ENCODE results near the gene PTH1R.

PTH1R gene

GRCh38 chr3:46901061-46901460 is 23.5 kb downstream of the PTH1R start:
- peaks cover 19 to 28% (median 23%) of the 10 kb centered on the region in 11 experiments for H3K27me3 ChIP-seq
- no peak overlapping the region for H3K4me2 ChIP-seq
- no peaks in the 10 kb centered on the region for H3K9me3 ChIP-seq (replicated peaks in 1 of 11)
- H3K4me3 ChIP-seq, result no peak overlapping the region
- no peak overlapping the region for H3K27ac ChIP-seq
- H3K4me1 ChIP-seq, result peaks cover 29 to 54% (median 34%) of the 10 kb centered on the region in 10 experiments
- TF ChIP-seq Cebpa-rat (IDR thresholded peaks at IDR 0.05), result no peak
- H3K36me3 ChIP-seq, result no peaks in the 10 kb centered on the region
- H3K9ac ChIP-seq, result no peak overlapping the region
- peaks cover 0 to 9% (median 0%) of the 10 kb centered on the region in 11 experiments; a peak in 5 of 22 replicates for H4K20me1 ChIP-seq

GRCh38 chr3:46901591-46902187 is 24.2 kb downstream of the PTH1R start:
- H3K4me3 ChIP-seq, result no peak overlapping the region
- TF ChIP-seq Cebpa-rat (IDR thresholded peaks at IDR 0.05), result no peak
- H3K36me3 ChIP-seq, result no peaks in the 10 kb centered on the region
- no peak overlapping the region for H3K9ac ChIP-seq
- H3K4me1 ChIP-seq, result peaks cover 25 to 48% (median 34%) of the 10 kb centered on the region in 10 experiments
- H3K27me3 ChIP-seq, result peaks cover 19 to 28% (median 21%) of the 10 kb centered on the region in 11 experiments
- H3K27ac ChIP-seq, result no peak overlapping the region
- peaks cover 0 to 9% (median 0%) of the 10 kb centered on the region in 11 experiments; a peak in 4 of 22 replicates for H4K20me1 ChIP-seq
- H3K9me3 ChIP-seq (replicated peaks in 1 of 11), result no peaks in the 10 kb centered on the region
- H3K4me2 ChIP-seq, result peak overlapping the region in 2 of 11 experiments; percentile 84 to 91; a peak in 1 of 22 replicates

DNA sequence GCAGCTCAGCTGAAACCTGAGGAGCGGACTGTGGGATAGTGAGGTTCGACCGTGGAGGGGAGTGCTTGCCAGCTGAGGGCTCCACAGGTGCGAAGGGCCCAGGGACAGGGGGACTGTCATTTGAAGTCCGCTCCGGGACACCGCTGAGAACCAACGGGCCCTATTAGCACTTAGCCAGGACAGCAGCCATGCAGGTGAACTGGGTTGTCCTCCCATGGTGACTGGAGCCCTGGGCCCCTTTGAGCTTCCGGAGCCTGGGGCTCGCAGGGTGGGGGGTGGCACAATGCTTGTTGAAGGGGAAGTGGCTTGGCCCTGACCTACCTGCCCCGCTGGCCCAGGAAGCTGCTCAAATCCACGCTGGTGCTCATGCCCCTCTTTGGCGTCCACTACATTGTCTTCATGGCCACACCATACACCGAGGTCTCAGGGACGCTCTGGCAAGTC is 24.7 kb downstream of the PTH1R start:
- Histone ChIP-seq H3K4me1 (peaks cover 25 to 48% (median 34%) of the 10 kb centered on the region in 10 experiments), H3K27me3 (peaks cover 19 to 28% (median 21%) of the 10 kb centered on the region in 11 experiments), H4K20me1 (peaks cover 0 to 9% (median 0%) of the 10 kb centered on the region in 11 experiments; a peak in 2 of 22 replicates), H3K9me3 (replicated peaks in 1 of 11) (no peaks in the 10 kb centered on the region), H3K36me3 (no peaks in the 10 kb centered on the region), H3K4me3 (no peak overlapping the region), H3K9ac (no peak overlapping the region), H3K27ac (no peak overlapping the region), H3K4me2 (peak overlapping the region in 4 of 11 experiments; percentile 82 to 91 (median 88); a peak in 4 of 22 replicates)
- no peak for TF ChIP-seq Cebpa-rat (IDR thresholded peaks at IDR 0.05)

GRCh38 chr3:46903341-46904302 is 26.1 kb downstream of the PTH1R start:
- Histone ChIP-seq H3K9ac (peak overlapping the region in 5 of 11 experiments; percentile 4 to 42 (median 15); a peak in 6 of 22 replicates), H3K4me2 (peak overlapping the region; percentile 65 to 91 (median 82))
- TF ChIP-seq Cebpa-rat (IDR thresholded peaks at IDR 0.05), result no peak

DNA sequence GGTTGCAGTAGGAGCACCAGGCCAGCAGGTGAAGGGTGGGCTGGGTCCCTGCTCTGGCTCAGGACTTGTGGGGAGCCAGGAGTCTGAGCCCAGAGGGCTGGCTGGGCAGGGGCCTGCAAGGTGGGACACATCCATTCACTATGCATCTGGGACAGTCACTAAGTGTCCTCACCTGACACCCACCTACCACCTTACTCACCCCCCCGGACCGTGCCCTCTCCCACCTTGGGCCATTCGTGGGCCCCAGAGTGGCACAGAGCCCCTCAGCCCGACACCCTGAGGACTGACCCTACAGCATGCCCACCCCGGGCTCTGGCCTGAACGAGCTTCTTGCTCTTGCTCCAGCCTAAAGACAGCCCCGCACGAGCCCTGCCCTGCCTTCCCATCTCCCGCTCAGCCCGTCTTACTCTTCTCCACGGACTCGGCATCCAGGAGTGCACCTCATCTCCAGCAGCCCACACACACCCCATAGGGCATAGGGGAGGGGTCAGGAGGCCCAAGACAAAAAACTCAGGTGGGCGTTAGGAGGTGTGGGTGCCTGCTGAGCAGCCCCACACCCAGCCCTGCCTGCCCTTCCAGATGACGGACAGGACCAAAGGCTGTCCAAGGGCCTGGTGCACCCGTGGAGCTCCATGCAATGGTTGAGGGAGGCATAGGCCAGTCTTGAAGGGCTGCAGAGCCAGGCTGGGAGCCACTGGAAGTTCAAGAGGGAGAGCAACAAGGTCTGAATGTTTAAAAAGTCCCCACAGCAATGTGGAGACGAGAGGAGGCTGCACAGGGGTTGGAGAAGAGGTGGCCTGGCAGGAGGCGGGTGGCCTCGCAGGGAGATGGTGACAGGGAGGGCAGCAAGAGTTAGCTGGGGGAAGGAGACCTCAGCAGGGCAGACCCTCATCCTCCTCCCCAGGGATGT is 27.0 kb downstream of the PTH1R start:
- Histone ChIP-seq H3K27me3 (peaks cover 0 to 7% (median 2%) of the 10 kb centered on the region in 11 experiments; a peak in 13 of 22 replicates), H3K4me1 (peaks cover 27 to 45% (median 33%) of the 10 kb centered on the region in 10 experiments), H4K20me1 (peaks cover 0 to 22% (median 0%) of the 10 kb centered on the region in 11 experiments; a peak in 7 of 22 replicates), H3K4me2 (peak overlapping the region; percentile 65 to 91 (median 82)), H3K9me3 (replicated peaks in 1 of 11) (no peaks in the 10 kb centered on the region), H3K36me3 (no peaks in the 10 kb centered on the region), H3K9ac (peak overlapping the region in 2 of 11 experiments; percentile 4 to 28; a peak in 5 of 22 replicates), H3K4me3 (no peak overlapping the region), H3K27ac (peak overlapping the region in 5 of 11 experiments; percentile 12 to 52 (median 35); a peak in 7 of 22 replicates)
- no peak for TF ChIP-seq Cebpa-rat (IDR thresholded peaks at IDR 0.05)

More at GRCh38 chr3:46903341-46904302, 26.1 kb downstream of the PTH1R start:
- H3K4me3 ChIP-seq, result no peak overlapping the region
- H3K9me3 ChIP-seq (replicated peaks in 1 of 11), result no peaks in the 10 kb centered on the region
- H3K27me3 ChIP-seq, result peaks cover 8 to 17% (median 11%) of the 10 kb centered on the region in 11 experiments; a peak in 21 of 22 replicates
- no peaks in the 10 kb centered on the region for H3K36me3 ChIP-seq
- peaks cover 0 to 14% (median 0%) of the 10 kb centered on the region in 11 experiments; a peak in 6 of 22 replicates for H4K20me1 ChIP-seq
- peak overlapping the region in 8 of 11 experiments; percentile 4 to 63 (median 50); a peak in 14 of 22 replicates for H3K27ac ChIP-seq
- H3K4me1 ChIP-seq, result peaks cover 24 to 45% (median 32%) of the 10 kb centered on the region in 10 experiments

GRCh38 chr3:46905213-46905560 is 27.7 kb downstream of the PTH1R start:
- TF ChIP-seq Cebpa-rat (IDR thresholded peaks at IDR 0.05), result no peak
- Histone ChIP-seq H4K20me1 (peaks cover 0 to 27% (median 0%) of the 10 kb centered on the region in 11 experiments; a peak in 7 of 22 replicates), H3K4me1 (peaks cover 33 to 52% (median 40%) of the 10 kb centered on the region in 10 experiments), H3K9me3 (replicated peaks in 1 of 11) (no peaks in the 10 kb centered on the region), H3K4me2 (no peak overlapping the region), H3K4me3 (no peak overlapping the region), H3K9ac (no peak overlapping the region; a peak in 1 of 22 replicates), H3K36me3 (no peaks in the 10 kb centered on the region), H3K27me3 (0 out of 22 replicates have a peak, but pooled peaks cover 0 to 1% (median 0%) of the 10 kb centered on the region in 11 experiments), H3K27ac (peak overlapping the region in 1 of 11 experiments; percentile 19; a peak in 3 of 22 replicates)

GRCh38 chr3:46905661-46906451 is 28.3 kb downstream of the PTH1R start:
- Histone ChIP-seq H3K4me1 (peaks cover 33 to 55% (median 43%) of the 10 kb centered on the region in 10 experiments), H3K4me3 (no peak overlapping the region), H3K9ac (no peak overlapping the region), H4K20me1 (peaks cover 0 to 31% (median 0%) of the 10 kb centered on the region in 11 experiments; a peak in 7 of 22 replicates), H3K4me2 (no peak overlapping the region), H3K27me3 (no peaks in the 10 kb centered on the region), H3K9me3 (replicated peaks in 1 of 11) (no peaks in the 10 kb centered on the region), H3K27ac (peak overlapping the region in 1 of 11 experiments; percentile 19; a peak in 2 of 22 replicates), H3K36me3 (no peaks in the 10 kb centered on the region)
- no peak for TF ChIP-seq Cebpa-rat (IDR thresholded peaks at IDR 0.05)

All from BLaER1 treated with 17β-estradiol and CSF1 and Interleukin-3, amounts not matched to agents 10 nM and 100 nM (cell line).